NT2/D1 (cell line): ENCODE measurements around the gene ARVCF.

Experiments
- DNase-seq: peaks from one replicate; pipeline ENCODE4 v3.0.0-alpha.2; 2011; ENCODE audit warnings: low read depth, low spot score
- H3K27me3 ChIP-seq: 2 replicates; pipeline ENCODE4 v1.6.0; 2011; ENCODE audit warnings: mild to moderate bottlenecking; ENCODE audit not compliant: insufficient read length, insufficient read depth
- H3K36me3 ChIP-seq: 2 replicates; pipeline ENCODE4 v1.6.1; 2011; ENCODE audit warnings: mild to moderate bottlenecking, low read length, mixed read lengths; ENCODE audit not compliant: insufficient read depth, insufficient read length
- H3K4me1 ChIP-seq: 2 replicates; pipeline ENCODE4 v1.5.1; 2011; ENCODE audit not compliant: insufficient read depth, insufficient read length
- H3K4me3 ChIP-seq: 2 replicates; pipeline ENCODE4 v1.5.1; 2011; ENCODE audit warnings: low read depth; ENCODE audit not compliant: insufficient read length
- H3K9ac ChIP-seq: 2 replicates; pipeline ENCODE4 v1.6.0; 2011; ENCODE audit warnings: low read depth; ENCODE audit not compliant: insufficient read length
- H3K9me3 ChIP-seq: 2 replicates; pipeline ENCODE4 v1.5.1; 2011; ENCODE audit warnings: mild to moderate bottlenecking, low read length; ENCODE audit not compliant: insufficient read depth
- SUZ12 ChIP-seq: IDR thresholded peaks from 2 replicates; pipeline ENCODE4 v1.6.1; 2011; ENCODE audit not compliant: insufficient read length, insufficient read depth; ENCODE audit errors: extremely low read depth
- YY1 ChIP-seq: IDR thresholded peaks from 2 replicates; pipeline ENCODE4 v1.6.1; 2011; ENCODE audit not compliant: insufficient read length, insufficient read depth
- ZNF274 ChIP-seq: IDR thresholded peaks from 2 replicates; pipeline ENCODE4 v1.6.1; 2011; ENCODE audit warnings: mild to moderate bottlenecking, low read depth, low read length

The ARVCF gene

DNA sequence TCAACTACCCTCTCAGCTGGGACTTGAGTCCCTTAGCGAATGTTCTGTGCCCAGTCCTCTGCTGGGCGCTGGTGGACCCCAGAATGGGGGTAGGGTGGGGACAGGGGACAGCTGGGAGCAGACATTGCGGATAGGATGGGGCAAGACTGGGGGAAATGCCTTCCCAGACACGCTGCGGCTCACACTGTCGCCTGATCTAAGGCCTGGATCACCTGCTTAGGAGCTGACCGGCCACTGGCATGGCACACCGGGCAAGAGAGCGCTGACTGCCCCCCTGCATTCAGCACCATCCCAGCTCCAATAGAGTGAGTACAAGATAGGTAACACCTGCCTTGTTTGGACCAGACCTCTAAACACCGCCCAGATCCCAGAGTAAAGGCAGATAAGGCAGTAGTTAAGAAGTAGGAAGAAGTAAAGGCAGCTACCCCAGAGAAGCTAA is 1.4 kb downstream of the ARVCF start:
- DNase-seq = no peak
- Histone ChIP-seq H3K4me3 (no peak overlapping the region), H3K36me3 (no peaks in the 10 kb centered on the region), H3K9me3 (no peaks in the 10 kb centered on the region), H3K4me1 (peaks cover 12% of the 10 kb centered on the region), H3K27me3 (peaks cover 56% of the 10 kb centered on the region), H3K9ac (no peak overlapping the region)
- no peak for TF ChIP-seq ZNF274
- TF ChIP-seq YY1 = no peak
- no peak for TF ChIP-seq SUZ12

DNA sequence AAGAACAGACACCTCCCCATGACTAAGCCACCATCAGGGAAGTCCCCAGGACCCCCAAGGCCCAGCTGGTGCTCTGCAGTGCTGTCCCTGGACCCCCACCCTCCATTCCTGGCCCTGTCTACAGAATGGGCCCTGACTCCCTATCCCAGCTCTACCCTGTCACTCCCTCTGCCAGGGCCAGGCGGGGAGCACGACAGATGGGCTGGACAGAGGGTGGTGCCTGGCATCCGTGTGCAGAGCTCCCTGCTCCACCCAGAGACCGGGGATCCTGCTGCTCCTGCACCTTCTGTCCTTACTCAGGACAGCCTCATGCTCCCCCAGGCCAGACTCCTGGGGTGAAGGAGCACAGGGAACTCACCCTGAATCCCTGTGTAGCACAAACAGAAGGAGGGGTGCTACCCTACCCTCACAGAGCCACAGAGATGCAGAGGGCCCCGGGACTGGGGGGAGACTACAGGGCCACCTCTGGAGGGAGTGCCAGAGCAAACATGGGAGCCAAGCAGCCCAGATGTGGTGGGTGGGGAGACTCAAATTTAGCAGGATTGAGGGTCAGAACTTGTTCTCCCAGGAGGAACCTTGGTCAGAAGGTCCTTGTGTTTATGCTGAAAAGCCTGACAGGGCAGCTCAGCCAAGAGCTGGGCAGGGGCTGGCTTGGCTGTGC is 2.0 kb downstream of the ARVCF start:
- Histone ChIP-seq H3K36me3 (no peaks in the 10 kb centered on the region), H3K9ac (no peak overlapping the region), H3K9me3 (no peaks in the 10 kb centered on the region), H3K4me1 (peaks cover 15% of the 10 kb centered on the region), H3K4me3 (no peak overlapping the region), H3K27me3 (peaks cover 50% of the 10 kb centered on the region)
- no peak for DNase-seq
- TF ChIP-seq ZNF274 = no peak
- no peak for TF ChIP-seq YY1
- TF ChIP-seq SUZ12 = no peak

DNA sequence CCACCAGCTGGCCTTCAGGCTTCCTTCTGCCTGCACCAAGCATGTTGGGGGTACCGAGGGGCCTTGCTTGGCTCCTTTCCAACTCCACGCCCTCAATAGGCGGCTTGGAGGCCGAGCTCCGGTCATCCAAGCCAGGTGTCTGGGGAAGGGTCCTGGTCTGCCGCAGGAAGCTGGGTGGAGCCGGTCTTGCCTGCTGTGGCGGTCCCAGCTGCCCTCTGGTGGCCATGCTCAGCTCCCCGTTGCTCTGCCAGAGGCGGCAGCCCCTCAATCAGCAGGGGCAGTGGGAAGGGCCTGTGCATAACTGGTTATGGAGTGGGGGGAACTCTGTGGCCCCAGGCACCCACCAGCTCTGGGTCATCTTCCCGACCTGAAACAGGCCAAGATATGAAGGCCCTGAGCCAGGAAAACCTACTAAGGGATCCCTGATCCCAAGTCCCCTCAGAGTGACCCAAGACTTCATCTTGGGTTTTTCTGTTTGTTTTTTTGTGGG is 3.2 kb downstream of the ARVCF start:
- H3K9ac ChIP-seq = peak overlapping the region; percentile 51
- TF ChIP-seq YY1 = no peak
- no peak for TF ChIP-seq ZNF274
- TF ChIP-seq SUZ12 = no peak
- peaks cover 38% of the 10 kb centered on the region for H3K27me3 ChIP-seq
- H3K4me3 ChIP-seq = no peak overlapping the region
- H3K36me3 ChIP-seq = no peaks in the 10 kb centered on the region
- no peak for DNase-seq
- peaks cover 18% of the 10 kb centered on the region for H3K4me1 ChIP-seq
- no peaks in the 10 kb centered on the region for H3K9me3 ChIP-seq

DNA sequence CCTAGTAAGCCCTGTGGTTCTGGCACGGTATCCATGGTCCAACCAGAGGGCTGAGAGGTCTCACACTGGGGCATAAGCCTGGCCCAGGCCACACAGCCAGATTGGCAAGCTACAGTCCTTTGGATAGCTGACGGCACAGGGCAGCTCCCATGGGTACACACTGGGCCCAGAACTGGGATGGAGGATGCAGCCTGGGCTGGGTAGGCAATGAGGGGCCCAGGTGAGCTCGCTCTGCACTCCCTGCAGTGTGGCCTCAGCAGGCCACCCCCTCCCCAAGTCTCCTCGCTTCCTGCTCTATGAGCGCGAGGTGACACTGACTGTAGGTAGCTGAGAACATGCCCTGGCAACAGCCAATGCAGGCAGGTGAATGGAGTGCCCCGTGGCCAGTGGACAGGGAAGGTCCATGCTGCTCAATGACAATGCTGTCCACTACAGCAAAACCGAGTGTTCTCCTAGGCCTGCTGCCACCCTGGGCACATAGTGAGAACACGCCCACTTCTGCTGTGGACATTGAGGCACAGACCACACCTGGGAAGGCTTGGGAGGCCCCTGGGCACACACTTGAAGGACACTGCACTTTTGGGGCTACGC is 3.8 kb downstream of the ARVCF start:
- TF ChIP-seq SUZ12 (no peak), ZNF274 (no peak), YY1 (no peak)
- Histone ChIP-seq H3K36me3 (no peaks in the 10 kb centered on the region), H3K9me3 (no peaks in the 10 kb centered on the region), H3K4me3 (no peak overlapping the region), H3K27me3 (peaks cover 32% of the 10 kb centered on the region), H3K4me1 (peaks cover 18% of the 10 kb centered on the region), H3K9ac (peak overlapping the region; percentile 51)
- DNase-seq = no peak

DNA sequence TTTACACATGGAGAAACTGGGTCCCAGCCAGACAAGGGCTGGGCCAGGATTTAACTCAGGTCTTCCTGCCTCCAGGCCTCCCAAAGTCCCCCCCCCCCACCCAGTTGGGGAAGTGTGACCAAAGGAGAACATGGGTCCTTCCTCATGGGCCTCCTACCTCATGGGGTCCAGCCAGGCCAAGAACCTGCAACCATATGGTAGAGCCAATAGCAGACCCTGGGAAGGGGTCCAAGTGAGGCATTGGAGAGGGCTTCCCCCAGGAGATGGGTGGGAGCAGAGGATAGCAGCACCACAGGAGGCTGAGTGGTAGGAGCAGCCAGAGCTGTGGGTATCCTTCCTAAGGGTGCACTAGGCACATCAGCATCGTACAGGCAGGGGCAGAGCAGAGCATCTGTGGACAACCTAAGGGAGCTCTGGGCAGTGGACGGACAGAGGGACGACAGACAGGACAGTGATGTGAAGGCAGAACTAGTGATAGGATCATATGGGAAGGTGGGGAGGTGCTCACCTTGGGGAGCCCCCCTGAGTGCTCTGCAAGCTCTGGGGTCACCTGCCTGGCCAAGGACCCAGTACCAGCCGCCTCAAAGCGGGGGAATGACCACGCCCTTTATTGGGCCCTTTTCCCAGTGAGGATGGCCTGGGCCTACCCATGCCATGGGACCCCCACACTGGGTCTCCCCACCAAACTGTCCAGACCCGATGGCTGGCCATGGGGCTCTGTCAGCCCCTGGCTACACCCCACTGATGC is 4.5 kb downstream of the ARVCF start:
- no peak overlapping the region for H3K9ac ChIP-seq
- no peak for DNase-seq
- H3K27me3 ChIP-seq = peaks cover 25% of the 10 kb centered on the region
- H3K9me3 ChIP-seq = no peaks in the 10 kb centered on the region
- H3K4me3 ChIP-seq = no peak overlapping the region
- H3K36me3 ChIP-seq = no peaks in the 10 kb centered on the region
- H3K4me1 ChIP-seq = peaks cover 16% of the 10 kb centered on the region
- TF ChIP-seq SUZ12 (no peak), ZNF274 (no peak), YY1 (no peak)

DNA sequence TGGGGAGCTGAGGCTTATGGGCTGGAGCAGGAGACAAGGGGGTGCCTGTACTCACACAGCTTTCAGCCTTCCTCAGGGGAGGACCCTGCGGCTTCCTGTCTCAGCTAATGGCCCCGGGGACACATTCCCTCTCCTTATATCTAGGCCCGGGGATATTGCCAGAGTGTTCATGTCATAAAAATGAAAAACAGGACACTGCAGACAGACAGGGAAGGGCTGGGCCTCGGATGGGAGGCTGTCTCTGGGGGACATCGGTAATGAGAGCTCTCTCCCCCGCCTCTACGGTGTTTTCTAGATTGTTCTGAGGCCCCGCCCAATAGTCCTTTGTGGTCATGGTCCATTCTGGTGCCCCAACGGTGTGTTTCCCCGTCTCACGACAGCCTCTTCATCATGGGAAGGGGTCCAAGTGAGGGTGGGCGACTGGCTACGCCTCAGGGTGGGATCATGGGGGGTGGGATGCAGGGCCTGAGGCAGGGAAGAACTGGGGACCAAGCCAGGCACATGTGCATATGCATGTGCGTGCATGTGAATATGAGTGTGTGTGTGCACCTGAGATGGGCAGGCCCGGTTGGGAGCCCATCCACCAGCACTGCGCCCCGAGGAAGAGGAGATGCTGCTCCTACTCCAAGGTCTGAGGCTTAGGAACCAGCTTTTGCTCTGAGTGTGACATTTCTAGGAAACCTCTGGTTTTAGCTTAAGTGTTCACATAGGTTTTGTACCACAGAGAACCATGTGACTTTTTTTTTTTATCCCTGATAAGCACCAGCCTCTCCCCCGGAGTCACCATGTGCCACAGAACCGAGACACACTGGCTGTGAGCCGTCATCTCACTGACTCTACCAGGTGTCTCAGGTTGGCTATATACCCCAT is 5.3 kb downstream of the ARVCF start:
- H3K36me3 ChIP-seq = no peaks in the 10 kb centered on the region
- H3K4me1 ChIP-seq = peaks cover 16% of the 10 kb centered on the region
- TF ChIP-seq YY1 (no peak), ZNF274 (no peak), SUZ12 (no peak)

More for the DNA sequence above, 5.3 kb downstream of the ARVCF start:
- DNase-seq = no peak
- H3K9me3 ChIP-seq = no peaks in the 10 kb centered on the region
- peaks cover 20% of the 10 kb centered on the region for H3K27me3 ChIP-seq
- H3K4me3 ChIP-seq = no peak overlapping the region
- H3K9ac ChIP-seq = no peak overlapping the region
